Ishikawa (cell line): ENCODE results near the gene RAPGEF6.

ENCODE experiments used
- CEBPB ChIP-seq: IDR thresholded peaks from 2 replicates; pipeline ENCODE4 v1.6.1; 2012
- CREB1 ChIP-seq: IDR thresholded peaks from 2 replicates; pipeline ENCODE4 v1.6.1; 2012; ENCODE audit warnings: low read depth
- EGR1 ChIP-seq: IDR thresholded peaks from 2 replicates; pipeline ENCODE4 v1.6.1; 2012
- EP300 ChIP-seq: IDR thresholded peaks from 2 replicates; pipeline ENCODE4 v1.6.1; 2012; ENCODE audit warnings: borderline replicate concordance
- FOXM1 ChIP-seq: IDR thresholded peaks from 2 replicates; pipeline ENCODE4 v1.6.1; 2012; ENCODE audit warnings: low read depth, borderline replicate concordance
- MAX ChIP-seq: IDR thresholded peaks from 2 replicates; pipeline ENCODE4 v1.6.1; 2012
- NFIC ChIP-seq: IDR thresholded peaks from 2 replicates; pipeline ENCODE4 v1.6.1; 2012
- RAD21 ChIP-seq: IDR thresholded peaks from 2 replicates; pipeline ENCODE4 v1.6.1; 2012; ENCODE audit warnings: low read depth
- TAF1 ChIP-seq: IDR thresholded peaks from 2 replicates; pipeline ENCODE4 v1.6.1; 2012; ENCODE audit warnings: low read depth, mild to moderate bottlenecking
- TCF12 ChIP-seq: IDR thresholded peaks from 2 replicates; pipeline ENCODE4 v1.6.1; 2012; ENCODE audit warnings: low read depth
- TEAD4 ChIP-seq: IDR thresholded peaks from 2 replicates; pipeline ENCODE4 v1.6.1; 2012
- YY1 ChIP-seq: IDR thresholded peaks from 2 replicates; pipeline ENCODE4 v1.6.1; 2012; ENCODE audit warnings: low read depth
- ZBTB7A ChIP-seq: IDR thresholded peaks from 2 replicates; pipeline ENCODE4 v1.6.1; 2012; ENCODE audit warnings: low read depth
- TF ChIP-seq, protein P1 (sequence below): IDR thresholded peaks from 2 replicates; pipeline ENCODE4 v1.6.1; 2012; ENCODE audit warnings: low read depth, mild to moderate bottlenecking
- TF ChIP-seq, protein P2 (sequence below): IDR thresholded peaks from 2 replicates; pipeline ENCODE4 v1.6.1; 2012

The RAPGEF6 gene

GRCh38 chr5:131671409-131671808 is 36.4 kb upstream of the RAPGEF6 start:
- no peak for TF ChIP-seq NFIC
- TF ChIP-seq CREB1 = no peak
- TF ChIP-seq TCF12 = no peak
- no peak for TF ChIP-seq TEAD4
- TF ChIP-seq TAF1 = no peak
- no peak for TF ChIP-seq EP300
- no peak for TF ChIP-seq RAD21
- no peak for TF ChIP-seq MAX
- TF ChIP-seq CEBPB = no peak
- TF ChIP-seq ZBTB7A = no peak
- TF ChIP-seq, protein P1, sequence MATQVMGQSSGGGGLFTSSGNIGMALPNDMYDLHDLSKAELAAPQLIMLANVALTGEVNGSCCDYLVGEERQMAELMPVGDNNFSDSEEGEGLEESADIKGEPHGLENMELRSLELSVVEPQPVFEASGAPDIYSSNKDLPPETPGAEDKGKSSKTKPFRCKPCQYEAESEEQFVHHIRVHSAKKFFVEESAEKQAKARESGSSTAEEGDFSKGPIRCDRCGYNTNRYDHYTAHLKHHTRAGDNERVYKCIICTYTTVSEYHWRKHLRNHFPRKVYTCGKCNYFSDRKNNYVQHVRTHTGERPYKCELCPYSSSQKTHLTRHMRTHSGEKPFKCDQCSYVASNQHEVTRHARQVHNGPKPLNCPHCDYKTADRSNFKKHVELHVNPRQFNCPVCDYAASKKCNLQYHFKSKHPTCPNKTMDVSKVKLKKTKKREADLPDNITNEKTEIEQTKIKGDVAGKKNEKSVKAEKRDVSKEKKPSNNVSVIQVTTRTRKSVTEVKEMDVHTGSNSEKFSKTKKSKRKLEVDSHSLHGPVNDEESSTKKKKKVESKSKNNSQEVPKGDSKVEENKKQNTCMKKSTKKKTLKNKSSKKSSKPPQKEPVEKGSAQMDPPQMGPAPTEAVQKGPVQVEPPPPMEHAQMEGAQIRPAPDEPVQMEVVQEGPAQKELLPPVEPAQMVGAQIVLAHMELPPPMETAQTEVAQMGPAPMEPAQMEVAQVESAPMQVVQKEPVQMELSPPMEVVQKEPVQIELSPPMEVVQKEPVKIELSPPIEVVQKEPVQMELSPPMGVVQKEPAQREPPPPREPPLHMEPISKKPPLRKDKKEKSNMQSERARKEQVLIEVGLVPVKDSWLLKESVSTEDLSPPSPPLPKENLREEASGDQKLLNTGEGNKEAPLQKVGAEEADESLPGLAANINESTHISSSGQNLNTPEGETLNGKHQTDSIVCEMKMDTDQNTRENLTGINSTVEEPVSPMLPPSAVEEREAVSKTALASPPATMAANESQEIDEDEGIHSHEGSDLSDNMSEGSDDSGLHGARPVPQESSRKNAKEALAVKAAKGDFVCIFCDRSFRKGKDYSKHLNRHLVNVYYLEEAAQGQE = no peak
- no peak for TF ChIP-seq FOXM1
- TF ChIP-seq YY1 = no peak
- TF ChIP-seq EGR1 = no peak
- TF ChIP-seq, protein P2, sequence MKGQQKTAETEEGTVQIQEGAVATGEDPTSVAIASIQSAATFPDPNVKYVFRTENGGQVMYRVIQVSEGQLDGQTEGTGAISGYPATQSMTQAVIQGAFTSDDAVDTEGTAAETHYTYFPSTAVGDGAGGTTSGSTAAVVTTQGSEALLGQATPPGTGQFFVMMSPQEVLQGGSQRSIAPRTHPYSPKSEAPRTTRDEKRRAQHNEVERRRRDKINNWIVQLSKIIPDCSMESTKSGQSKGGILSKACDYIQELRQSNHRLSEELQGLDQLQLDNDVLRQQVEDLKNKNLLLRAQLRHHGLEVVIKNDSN = no peak

- TF ChIP-seq ZBTB7A = no peak
Observed at GRCh38 chr5:131664929-131665328, 29.9 kb upstream of the RAPGEF6 start.

GRCh38 chr5:131661933-131662332 is 26.9 kb upstream of the RAPGEF6 start:
- TF ChIP-seq TCF12 (no peak), MAX (no peak), RAD21 (no peak), NFIC (no peak), ZBTB7A (no peak), EP300 (no peak), EGR1 (no peak), CEBPB (no peak), YY1 (no peak), FOXM1 (no peak), TAF1 (no peak), TEAD4 (no peak), CREB1 (no peak)
- TF ChIP-seq, protein P1 = no peak
- TF ChIP-seq, protein P2 = no peak

DNA sequence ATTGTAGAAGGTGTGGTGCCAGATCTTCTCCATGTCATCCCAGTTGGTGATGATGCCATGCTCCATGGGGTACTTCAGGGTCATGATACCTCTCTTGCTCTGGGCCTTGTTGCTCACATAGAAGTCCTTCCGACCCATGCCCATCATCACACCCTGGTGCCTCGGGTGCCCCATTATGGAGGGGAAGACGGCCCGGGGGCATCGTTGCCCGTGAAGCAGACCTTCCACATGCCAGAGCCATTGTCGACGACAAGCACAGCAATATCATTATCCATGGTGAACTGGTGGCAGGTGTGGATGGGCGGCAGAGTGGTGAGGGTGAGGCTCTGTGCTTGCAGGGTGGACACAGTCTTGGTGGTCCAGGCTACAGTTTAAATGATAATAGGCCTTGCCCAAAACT is 24.8 kb upstream of the RAPGEF6 start:
- TF ChIP-seq TCF12 = no peak

DNA sequence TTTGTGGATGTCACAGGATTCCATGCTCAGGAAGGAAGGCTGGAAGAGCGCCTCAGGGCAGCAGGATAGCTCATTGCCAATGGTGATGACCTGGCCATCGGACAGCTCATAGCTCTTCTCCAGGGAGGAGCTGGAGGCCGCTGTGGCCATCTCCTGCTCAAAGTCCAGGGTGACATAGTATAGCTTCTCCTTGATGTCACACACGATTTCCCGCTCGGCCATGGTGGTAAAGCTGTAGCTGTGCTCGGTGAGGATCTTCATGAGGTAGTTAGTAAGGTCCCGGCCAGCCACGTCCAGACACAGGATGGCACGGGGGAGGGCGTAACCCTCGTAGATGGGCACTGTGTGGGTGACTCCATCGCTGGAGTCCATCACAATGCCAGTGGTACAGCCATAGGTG is 24.3 kb upstream of the RAPGEF6 start:
- TF ChIP-seq CREB1 = no peak
- no peak for TF ChIP-seq RAD21
- TF ChIP-seq, protein P1 = no peak
- TF ChIP-seq TAF1 = no peak
- no peak for TF ChIP-seq CEBPB
- no peak for TF ChIP-seq EP300
- TF ChIP-seq EGR1 = no peak
- TF ChIP-seq, protein P2 = no peak
- no peak for TF ChIP-seq TEAD4
- no peak for TF ChIP-seq YY1
- TF ChIP-seq MAX = no peak
- TF ChIP-seq ZBTB7A = no peak
- no peak for TF ChIP-seq FOXM1
- no peak for TF ChIP-seq NFIC
- TF ChIP-seq TCF12 = no peak
